Natural killer cell (primary cell): ENCODE measurements around the gene C17orf114.
A peak's percentile ranks its signal among the peaks of the same experiment; 100 is the strongest.

Experiments used
- ATAC-seq, 3 donors: fragments of 150-1000 bp in 2 of 3; fragments of 200-7000 bp in 1 of 3; cut with Tn5 transposase; 1 replicate in 1 of 3; 2 replicates in 2 of 3; pipeline ENCODE4 v1.10.0; 2021; ENCODE audit warnings: mild to moderate bottlenecking in 2 of 3, moderate library complexity in 2 of 3
- DNase-seq, 2 donors: peaks; one replicate each; pipeline versions ENCODE4 v3.0.0 to v3.0.0-alpha.2; 2013 to 2021; ENCODE audit warnings: mixed read lengths in 1 of 2
- H3K27ac ChIP-seq: one replicate; pipeline ENCODE4 v1.5.1; 2013; ENCODE audit warnings: mild to moderate bottlenecking, low read length
- H3K27me3 ChIP-seq: one replicate; pipeline ENCODE4 v1.6.1; 2013; ENCODE audit warnings: low read length; ENCODE audit not compliant: control insufficient read depth, insufficient read depth
- H3K36me3 ChIP-seq: one replicate; pipeline ENCODE4 v1.6.1; 2013; ENCODE audit warnings: low read length; ENCODE audit not compliant: control insufficient read depth, insufficient read depth
- H3K4me1 ChIP-seq: one replicate; pipeline ENCODE4 v1.6.1; 2013; ENCODE audit warnings: low read length; ENCODE audit not compliant: control insufficient read depth, insufficient read depth
- H3K4me3 ChIP-seq: one replicate; pipeline ENCODE4 v1.5.1; 2013; ENCODE audit warnings: low read length
- H3K9me3 ChIP-seq: one replicate; pipeline ENCODE4 v1.6.1; 2013; ENCODE audit warnings: low read length; ENCODE audit not compliant: control insufficient read depth, insufficient read depth
- H3K27ac Mint-ChIP-seq, 2 donors: one replicate each; pipeline ENCODE4 v1.8.0; 2022; ENCODE audit warnings: mild to moderate bottlenecking in 2 of 2, mixed read lengths in 2 of 2, moderate library complexity in 1 of 2
- H3K27me3 Mint-ChIP-seq, 2 donors: one replicate each; pipeline ENCODE4 v1.8.0; 2022; ENCODE audit warnings: low read depth in 2 of 2, mixed read lengths in 2 of 2
- H3K36me3 Mint-ChIP-seq: one replicate; pipeline ENCODE4 v1.8.0; 2022; ENCODE audit warnings: mixed read lengths
- H3K4me1 Mint-ChIP-seq, 2 donors: one replicate each; pipeline ENCODE4 v1.8.0; 2022; ENCODE audit warnings: mixed read lengths in 2 of 2
- H3K4me3 Mint-ChIP-seq: one replicate; pipeline ENCODE4 v1.8.0; 2022; ENCODE audit warnings: mild to moderate bottlenecking, moderate library complexity, mixed read lengths
- H3K9me3 Mint-ChIP-seq, 2 donors: one replicate each; pipeline ENCODE4 v1.8.0; 2022; ENCODE audit warnings: mixed read lengths in 2 of 2
- CTCF ChIP-seq: fragments of 200-600 bp; IDR thresholded peaks from one replicate; pipeline ENCODE4 v1.8.0; 2022; ENCODE audit warnings: antibody characterized with exemption
- WGBS: methylation state at CpG from one replicate; pipeline ENCODE4 v1.1.7; 2013; ENCODE audit warnings: missing lambda C conversion rate; ENCODE audit not compliant: insufficient coverage; 5-methylcytosine and 5-hydroxymethylcytosine counted together
- intact Hi-C: fragments of 100-400 bp; cut with micrococcal nuclease; formaldehyde crosslinking; loops from one replicate; pipeline ENCODE4 v1.14.2; 2022

The C17orf114 gene

GRCh38 chr17:4795168-4795567 lies 7.0 kb downstream of the C17orf114 start:
- Histone ChIP-seq H3K4me3 (no peak overlapping the region), H3K27ac (no peak overlapping the region), H3K4me1 (peaks cover 25% of the 10 kb centered on the region), H3K27me3 (no peaks in the 10 kb centered on the region), H3K36me3 (peaks cover 18% of the 10 kb centered on the region), H3K9me3 (no peaks in the 10 kb centered on the region)
- TF ChIP-seq CTCF: no peak
- Mint-ChIP-seq H3K27me3 (peaks cover 0 to 3% of the 10 kb centered on the region in 2 donors), H3K4me1 (peaks cover 22 to 25% of the 10 kb centered on the region in 2 donors), H3K4me3 (peak overlapping the region; percentile 100), H3K27ac (peak overlapping the region in 1 of 2 donors; percentile 94), H3K36me3 (no peaks in the 10 kb centered on the region), H3K9me3 (no peaks in the 10 kb centered on the region)
- DNase-seq (no peak), ATAC-seq (no peak)
- no CpG with 5 or more reads among the region's 1 CpG for WGBS
- intact Hi-C loops: loop anchor here (5.0 kb wide), 2 partner anchors 42 to 107 kb away; partner anchors contain the start of gene CHRNE

GRCh38 chr17:4790705-4791088 lies 11.4 kb downstream of the C17orf114 start:
- no peaks in the 10 kb centered on the region for H3K9me3 Mint-ChIP-seq
- Histone ChIP-seq H3K27me3 (peaks cover 18% of the 10 kb centered on the region), H3K4me1 (peaks cover 30% of the 10 kb centered on the region), H3K36me3 (no peaks in the 10 kb centered on the region), H3K27ac (peak overlapping the region; percentile 79), H3K9me3 (no peaks in the 10 kb centered on the region), H3K4me3 (peak overlapping the region; percentile 59)
- H3K4me3 Mint-ChIP-seq: peak overlapping the region; percentile 93
- WGBS: 63% methylated on average over 5 of the region's 7 CpGs
- H3K27me3 Mint-ChIP-seq: peaks cover 17 to 21% of the 10 kb centered on the region in 2 donors
- H3K36me3 Mint-ChIP-seq: no peaks in the 10 kb centered on the region
- DNase-seq: no peak
- no peak for ATAC-seq
- intact Hi-C loops: loop anchor here (2.0 to 5.0 kb wide), 2 partner anchors 16 to 78 kb away; partner anchors contain the start of genes ARRB2 and PLD2
- peak overlapping the region; percentile 85 for H3K27ac Mint-ChIP-seq
- peaks cover 14 to 18% of the 10 kb centered on the region in 2 donors for H3K4me1 Mint-ChIP-seq
- no peak for TF ChIP-seq CTCF

- under 1% methylated on average over 91 of the region's 91 CpGs for WGBS
- TF ChIP-seq CTCF: peak; percentile 84
- peaks cover 19 to 21% of the 10 kb centered on the region in 2 donors for H3K27me3 Mint-ChIP-seq
These were observed 12.0 kb downstream of the C17orf114 start for GRCh38 chr17:4789951-4790704.

More at GRCh38 chr17:4789951-4790704, 12.0 kb downstream of the C17orf114 start:
- H3K9me3 ChIP-seq: no peaks in the 10 kb centered on the region
- peaks cover 24% of the 10 kb centered on the region for H3K27me3 ChIP-seq
- no peaks in the 10 kb centered on the region for H3K36me3 ChIP-seq
- H3K4me3 ChIP-seq: peak overlapping the region; percentile 59
- Mint-ChIP-seq H3K9me3 (no peaks in the 10 kb centered on the region), H3K36me3 (no peaks in the 10 kb centered on the region), H3K4me1 (peaks cover 13 to 16% of the 10 kb centered on the region in 2 donors), H3K4me3 (peak overlapping the region; percentile 93), H3K27ac (peak overlapping the region; percentile 85)
- intact Hi-C loops: loop anchor here (2.0 to 5.0 kb wide), 2 partner anchors 17 to 78 kb away; partner anchors contain the start of genes ARRB2 and PLD2
- peaks cover 33% of the 10 kb centered on the region for H3K4me1 ChIP-seq
- ATAC-seq (peak; percentile 79 to 92 (median 82)), DNase-seq (peak; percentile 78 to 90)
- peak overlapping the region; percentile 79 for H3K27ac ChIP-seq
